ENCODE data around the gene LY86.
"Not testable (repeated sequence)": the region's sequence is repeated elsewhere in the genome, so short reads cannot be mapped to it uniquely, and the experiment has no call there.

LY86 gene

GRCh38 chr6:6659600-6660327, 71.2 kb downstream of the LY86 start:
- Histone ChIP-seq H3K36me3 (ENCODE audit: insufficient read depth, low read length) (no peaks in the 10 kb centered on the region), H3K27me3 (ENCODE audit: control insufficient read depth in 1 of 2, insufficient read depth in 2 of 2, low read length in 2 of 2) (no peaks in the 10 kb centered on the region), H3K4me1 (ENCODE audit: insufficient read depth, low read length) (peaks cover 16% of the 10 kb centered on the region), H3K27ac (ENCODE audit: low read depth, low read length) (no peak overlapping the region), H3K9me3 (ENCODE audit: low read length) (no peaks in the 10 kb centered on the region), H3K4me3 (ENCODE audit: low read depth in 1 of 2, low read length in 2 of 2) (no peak overlapping the region), H3K9ac (ENCODE audit: low read length) (no peak overlapping the region)

GRCh38 chr6:6660339-6661045, 72.0 kb downstream of the LY86 start:
- H3K9ac ChIP-seq (ENCODE audit: low read length) = no peak overlapping the region
- H3K27me3 ChIP-seq (ENCODE audit: control insufficient read depth in 1 of 2, insufficient read depth in 2 of 2, low read length in 2 of 2) = no peaks in the 10 kb centered on the region
- no peaks in the 10 kb centered on the region for H3K36me3 ChIP-seq (ENCODE audit: insufficient read depth, low read length)
- H3K4me3 ChIP-seq (ENCODE audit: low read depth in 1 of 2, low read length in 2 of 2) = no peak overlapping the region
- H3K9me3 ChIP-seq (ENCODE audit: low read length) = no peaks in the 10 kb centered on the region
- H3K27ac ChIP-seq (ENCODE audit: low read depth, low read length) = no peak overlapping the region
- peaks cover 16% of the 10 kb centered on the region for H3K4me1 ChIP-seq (ENCODE audit: insufficient read depth, low read length)

GRCh38 chr6:6661191-6661590, 72.7 kb downstream of the LY86 start:
- Histone ChIP-seq H3K9ac (ENCODE audit: low read length) (no peak overlapping the region), H3K36me3 (ENCODE audit: insufficient read depth, low read length) (no peaks in the 10 kb centered on the region), H3K27me3 (ENCODE audit: control insufficient read depth in 1 of 2, insufficient read depth in 2 of 2, low read length in 2 of 2) (no peaks in the 10 kb centered on the region), H3K27ac (ENCODE audit: low read depth, low read length) (no peak overlapping the region), H3K4me1 (ENCODE audit: insufficient read depth, low read length) (peaks cover 16% of the 10 kb centered on the region), H3K9me3 (ENCODE audit: low read length) (no peaks in the 10 kb centered on the region), H3K4me3 (ENCODE audit: low read depth in 1 of 2, low read length in 2 of 2) (no peak overlapping the region)

GRCh38 chr6:6661684-6662083, 73.2 kb downstream of the LY86 start:
- Histone ChIP-seq H3K9ac (ENCODE audit: low read length) (no peak overlapping the region), H3K4me1 (ENCODE audit: insufficient read depth, low read length) (peaks cover 16% of the 10 kb centered on the region), H3K27ac (ENCODE audit: low read depth, low read length) (no peak overlapping the region)

GRCh38 chr6:6663421-6664135, 75.1 kb downstream of the LY86 start:
- H3K36me3 ChIP-seq (ENCODE audit: insufficient read depth, low read length) = no peaks in the 10 kb centered on the region
- H3K27ac ChIP-seq (ENCODE audit: low read depth, low read length) = no peak overlapping the region
- no peaks in the 10 kb centered on the region for H3K9me3 ChIP-seq (ENCODE audit: low read length)
- H3K27me3 ChIP-seq (ENCODE audit: control insufficient read depth in 1 of 2, insufficient read depth in 2 of 2, low read length in 2 of 2) = no peaks in the 10 kb centered on the region
- H3K4me3 ChIP-seq (ENCODE audit: low read depth in 1 of 2, low read length in 2 of 2) = no peak overlapping the region
- H3K4me1 ChIP-seq (ENCODE audit: insufficient read depth, low read length) = peaks cover 16% of the 10 kb centered on the region
- H3K9ac ChIP-seq (ENCODE audit: low read length) = no peak overlapping the region

More at GRCh38 chr6:6661684-6662083, 73.2 kb downstream of the LY86 start:
- H3K4me3 ChIP-seq (ENCODE audit: low read depth in 1 of 2, low read length in 2 of 2) = no peak overlapping the region
- no peaks in the 10 kb centered on the region for H3K27me3 ChIP-seq (ENCODE audit: control insufficient read depth in 1 of 2, insufficient read depth in 2 of 2, low read length in 2 of 2)
- H3K9me3 ChIP-seq (ENCODE audit: low read length) = no peaks in the 10 kb centered on the region
- H3K36me3 ChIP-seq (ENCODE audit: insufficient read depth, low read length) = no peaks in the 10 kb centered on the region

- Histone ChIP-seq H3K9me3 (ENCODE audit: low read length) (no peaks in the 10 kb centered on the region), H3K27me3 (ENCODE audit: control insufficient read depth in 1 of 2, insufficient read depth in 2 of 2, low read length in 2 of 2) (no peaks in the 10 kb centered on the region), H3K4me3 (ENCODE audit: low read depth in 1 of 2, low read length in 2 of 2) (no peak overlapping the region), H3K27ac (ENCODE audit: low read depth, low read length) (no peak overlapping the region), H3K4me1 (ENCODE audit: insufficient read depth, low read length) (peaks cover 13% of the 10 kb centered on the region), H3K36me3 (ENCODE audit: insufficient read depth, low read length) (no peaks in the 10 kb centered on the region), H3K9ac (ENCODE audit: low read length) (no peak overlapping the region)
Measured at GRCh38 chr6:6665555-6666243, 77.2 kb downstream of the LY86 start.

GRCh38 chr6:6670150-6670549, 81.6 kb downstream of the LY86 start:
- H3K9me3 ChIP-seq (ENCODE audit: low read length); H3K4me1 ChIP-seq (ENCODE audit: insufficient read depth, low read length); H3K4me3 ChIP-seq (ENCODE audit: low read depth in 1 of 2, low read length in 2 of 2); H3K27me3 ChIP-seq (ENCODE audit: control insufficient read depth in 1 of 2, insufficient read depth in 2 of 2, low read length in 2 of 2); H3K27ac ChIP-seq (ENCODE audit: low read depth, low read length); H3K36me3 ChIP-seq (ENCODE audit: insufficient read depth, low read length); H3K9ac ChIP-seq (ENCODE audit: low read length): not testable (repeated sequence)

- Histone ChIP-seq H3K36me3 (ENCODE audit: insufficient read depth, low read length) (no peaks in the 10 kb centered on the region), H3K9me3 (ENCODE audit: low read length) (no peaks in the 10 kb centered on the region), H3K27ac (ENCODE audit: low read depth, low read length) (no peak overlapping the region), H3K9ac (ENCODE audit: low read length) (no peak overlapping the region), H3K27me3 (ENCODE audit: control insufficient read depth in 1 of 2, insufficient read depth in 2 of 2, low read length in 2 of 2) (no peaks in the 10 kb centered on the region), H3K4me1 (ENCODE audit: insufficient read depth, low read length) (peaks cover 4% of the 10 kb centered on the region), H3K4me3 (ENCODE audit: low read depth in 1 of 2, low read length in 2 of 2) (no peak overlapping the region)
Measured at GRCh38 chr6:6674872-6675271, 86.4 kb downstream of the LY86 start.

- no peak overlapping the region for H3K4me3 ChIP-seq (ENCODE audit: low read depth in 1 of 2, low read length in 2 of 2)
- H3K9ac ChIP-seq (ENCODE audit: low read length) = no peak overlapping the region
- no peak overlapping the region for H3K27ac ChIP-seq (ENCODE audit: low read depth, low read length)
- H3K9me3 ChIP-seq (ENCODE audit: low read length) = no peaks in the 10 kb centered on the region
- H3K36me3 ChIP-seq (ENCODE audit: insufficient read depth, low read length) = no peaks in the 10 kb centered on the region
- no peaks in the 10 kb centered on the region for H3K27me3 ChIP-seq (ENCODE audit: control insufficient read depth in 1 of 2, insufficient read depth in 2 of 2, low read length in 2 of 2)
- H3K4me1 ChIP-seq (ENCODE audit: insufficient read depth, low read length) = peaks cover 4% of the 10 kb centered on the region
Measured at GRCh38 chr6:6676910-6677441, 88.5 kb downstream of the LY86 start.

GRCh38 chr6:6678185-6678671, 89.7 kb downstream of the LY86 start:
- Histone ChIP-seq H3K27ac (ENCODE audit: low read depth, low read length) (no peak overlapping the region), H3K27me3 (ENCODE audit: control insufficient read depth in 1 of 2, insufficient read depth in 2 of 2, low read length in 2 of 2) (no peaks in the 10 kb centered on the region), H3K4me1 (ENCODE audit: insufficient read depth, low read length) (peaks cover 4% of the 10 kb centered on the region), H3K4me3 (ENCODE audit: low read depth in 1 of 2, low read length in 2 of 2) (no peak overlapping the region), H3K9me3 (ENCODE audit: low read length) (no peaks in the 10 kb centered on the region), H3K36me3 (ENCODE audit: insufficient read depth, low read length) (no peaks in the 10 kb centered on the region), H3K9ac (ENCODE audit: low read length) (no peak overlapping the region)

- no peaks in the 10 kb centered on the region for H3K9me3 ChIP-seq (ENCODE audit: low read length)
- H3K36me3 ChIP-seq (ENCODE audit: insufficient read depth, low read length) = no peaks in the 10 kb centered on the region
- H3K4me3 ChIP-seq (ENCODE audit: low read depth in 1 of 2, low read length in 2 of 2) = no peak overlapping the region
- peaks cover 4% of the 10 kb centered on the region for H3K4me1 ChIP-seq (ENCODE audit: insufficient read depth, low read length)
- H3K9ac ChIP-seq (ENCODE audit: low read length) = no peak overlapping the region
- H3K27ac ChIP-seq (ENCODE audit: low read depth, low read length) = no peak overlapping the region
- H3K27me3 ChIP-seq (ENCODE audit: control insufficient read depth in 1 of 2, insufficient read depth in 2 of 2, low read length in 2 of 2) = no peaks in the 10 kb centered on the region
Measured at GRCh38 chr6:6678811-6679210, 90.3 kb downstream of the LY86 start.
